Transverse colon (tissue), 4 donors: ENCODE measurements around the gene HOXC4. TPM values are rescaled to one million over a fixed set of nuclear protein-coding genes. Genes with fewer than 3 reads are reported as not detected.

Experiments used
- DNase-seq: peaks from one replicate; pipeline ENCODE4 v3.0.0-alpha.2; 2019
- H3K27ac ChIP-seq, 4 donors: fragments of 200-600 bp; sonication (generic); 2 replicates each; pipeline ENCODE4 v1.5.1; 2016 to 2018; ENCODE audit warnings: inconsistent platforms in 4 of 4
- H3K27me3 ChIP-seq: fragments of 200-600 bp; sonication (generic); 2 replicates; pipeline ENCODE4 v1.5.1; 2017; ENCODE audit warnings: inconsistent platforms
- H3K36me3 ChIP-seq, 4 donors: fragments of 200-600 bp; sonication (generic); 2 replicates each; pipeline ENCODE4 v1.5.1; 2017 to 2019; ENCODE audit warnings: inconsistent platforms in 4 of 4
- H3K4me1 ChIP-seq, 4 donors: fragments of 200-600 bp; sonication (generic); 2 replicates each; pipeline ENCODE4 v1.5.1; 2017 to 2020; ENCODE audit warnings: inconsistent platforms in 4 of 4
- H3K4me3 ChIP-seq, 4 donors: fragments of 200-600 bp; sonication (generic); 1 replicate in 1 of 4; 2 replicates in 3 of 4; pipeline versions ENCODE4 v1.5.1 to v1.6.1; 2017 to 2019; ENCODE audit warnings: inconsistent platforms in 4 of 4
- H3K9me3 ChIP-seq, 2 donors: fragments of 200-600 bp; sonication (generic); 2 replicates each; pipeline ENCODE4 v1.5.1; 2017 to 2019; ENCODE audit warnings: inconsistent platforms in 2 of 2
- CTCF ChIP-seq, 5 experiments: fragments of 200-600 bp in 3 of 5; fragments of 450-650 bp in 2 of 5; sonication (generic) in 3 of 5; IDR thresholded peaks; 1 replicate in 2 of 5; 2 replicates in 3 of 5; pipeline ENCODE4 v1.5.1; 2016 to 2017; ENCODE audit warnings: antibody characterized with exemption in 5 of 5, inconsistent platforms in 3 of 5, mild to moderate bottlenecking in 2 of 5, moderate library complexity in 1 of 5
- EP300 ChIP-seq: sonication (generic); formaldehyde crosslinking; IDR thresholded peaks from one replicate; pipeline ENCODE4 v1.6.1; 2017; ENCODE audit warnings: antibody characterized with exemption, low read depth
- POLR2A ChIP-seq: fragments of 450-650 bp; IDR thresholded peaks from one replicate; pipeline ENCODE4 v1.6.1; 2016; ENCODE audit warnings: antibody characterized with exemption, mild to moderate bottlenecking, moderate library complexity
- POLR2AphosphoS5 ChIP-seq, 3 donors: sonication (generic); formaldehyde crosslinking; IDR thresholded peaks; one replicate each; pipeline ENCODE4 v1.6.1; 2016; ENCODE audit warnings: antibody characterized with exemption in 3 of 3
- WGBS, 2 donors: methylation state at CpG; one replicate each; pipeline ENCODE4 v1.1.5; 2018; ENCODE audit warnings: low coverage in 1 of 2; 5-methylcytosine and 5-hydroxymethylcytosine counted together
- in situ Hi-C, 4 donors: fragments of 200-750 bp; cut with MboI; loops; one replicate each; pipeline versions ENCODE4 v1.15.0 to v1.15.1; 2017; ENCODE audit warnings: low sequenced_read_pairs in 3 of 4, low pct_ligation_motif_present in 1 of 4, low pct_unique_long_range_greater_than_20kb in 1 of 4
- intact Hi-C: fragments of 100-400 bp; cut with DNase I; formaldehyde crosslinking; loops from one replicate; pipeline ENCODE4 v1.15.1; 2023; ENCODE audit warnings: low total_unique reads
- total RNA-seq, 4 donors: library from RNA; depleted of rRNA; stranded (reverse); fragments of >200 nt; gene quantifications; one replicate each; pipeline ENCODE4 v1.1.0, GENCODE V29; 2016

Gene HOXC4
- total RNA-seq, 4 donors from 2014 or later, result 0.64 to 0.68 TPM; not detected in 2

- H3K27me3 ChIP-seq, result peaks cover 100% of the 10 kb centered on the region
- 60 to 66% methylated on average over 5 to 17 of the region's 17 CpGs for WGBS, 2 donors
- in situ Hi-C loops, result loop anchor here in 1 of 4 donors (10.0 kb wide), 1 partner anchor 171 kb away; no protein-coding TSS in a partner anchor
These were observed 29.5 kb upstream of the HOXC4 start for GRCh38 chr12:54024127-54024526.

GRCh38 chr12:54024581-54025305 lies 28.9 kb upstream of the HOXC4 start:
- DNase-seq, result no peak
- H3K36me3 ChIP-seq, result no peaks in the 10 kb centered on the region
- TF ChIP-seq POLR2A, result no peak
- TF ChIP-seq CTCF (IDR thresholded peaks at IDR 0.05), result no peak
- no peak for TF ChIP-seq EP300
- no peak for TF ChIP-seq POLR2AphosphoS5 (IDR thresholded peaks at IDR 0.05)
- H3K27me3 ChIP-seq, result peaks cover 100% of the 10 kb centered on the region
- H3K4me1 ChIP-seq, result peaks cover 7 to 24% (median 9%) of the 10 kb centered on the region in 4 donors
- intact Hi-C loops (no loop called here), in situ Hi-C loops (loop anchor here in 2 of 4 donors (5.0 to 10.0 kb wide), 2 partner anchors 168 to 170 kb away; no protein-coding TSS in a partner anchor)
- no peak overlapping the region for H3K27ac ChIP-seq
- no peaks in the 10 kb centered on the region for H3K9me3 ChIP-seq
- H3K4me3 ChIP-seq, result no peak overlapping the region
- WGBS, 2 donors, result 18 to 44% methylated on average over 3 to 5 of the region's 5 CpGs

More at GRCh38 chr12:54024127-54024526, 29.5 kb upstream of the HOXC4 start:
- intact Hi-C loops, result no loop called here
- no peaks in the 10 kb centered on the region for H3K36me3 ChIP-seq
- H3K9me3 ChIP-seq, result no peaks in the 10 kb centered on the region
- no peak overlapping the region for H3K27ac ChIP-seq
- peaks cover 4 to 30% (median 8%) of the 10 kb centered on the region in 4 donors for H3K4me1 ChIP-seq
- TF ChIP-seq POLR2AphosphoS5 (IDR thresholded peaks at IDR 0.05) (no peak), EP300 (no peak), CTCF (IDR thresholded peaks at IDR 0.05) (no peak), POLR2A (no peak)
- no peak overlapping the region for H3K4me3 ChIP-seq
- no peak for DNase-seq

- TF ChIP-seq POLR2AphosphoS5 (IDR thresholded peaks at IDR 0.05) (no peak), POLR2A (no peak), CTCF (IDR thresholded peaks at IDR 0.05) (no peak), EP300 (no peak)
- no peak overlapping the region for H3K4me3 ChIP-seq
- peaks cover 100% of the 10 kb centered on the region for H3K27me3 ChIP-seq
- no peak for DNase-seq
- H3K4me1 ChIP-seq, result peaks cover 7 to 24% (median 9%) of the 10 kb centered on the region in 4 donors
- intact Hi-C loops (no loop called here), in situ Hi-C loops (loop anchor here in 2 of 4 donors (5.0 to 10.0 kb wide), 2 partner anchors 167 to 169 kb away; no protein-coding TSS in a partner anchor)
- WGBS, 2 donors, result 21 to 23% methylated on average over 4 to 7 of the region's 7 CpGs
- H3K27ac ChIP-seq, result no peak overlapping the region
- H3K36me3 ChIP-seq, result no peaks in the 10 kb centered on the region
- no peaks in the 10 kb centered on the region for H3K9me3 ChIP-seq
These were observed 27.9 kb upstream of the HOXC4 start for GRCh38 chr12:54025499-54026405.
